SU-DHL-6 (cell line): ENCODE data around the gene HSPB1.

Experiments
- H2AFZ ChIP-seq: fragments of 200-600 bp; sonication (generic); 2 replicates; pipeline ENCODE4 v1.6.1; 2014; ENCODE audit warnings: low read depth, mild to moderate bottlenecking, moderate library complexity, mixed read lengths, antibody characterized with exemption, low read length; ENCODE audit not compliant: severe bottlenecking
- H3F3A ChIP-seq: fragments of 200-600 bp; shearing (Covaris generic); 2 replicates; pipeline ENCODE4 v1.6.0; 2016; ENCODE audit warnings: antibody characterized with exemption, mild to moderate bottlenecking; ENCODE audit not compliant: insufficient read depth
- H3K27ac ChIP-seq: fragments of 200-600 bp; sonication (generic); 2 replicates; pipeline ENCODE4 v1.5.1; 2016; ENCODE audit warnings: low read depth, mild to moderate bottlenecking, low read length, moderate library complexity, mixed read lengths
- H3K27me3 ChIP-seq: fragments of 200-600 bp; sonication (generic), shearing (Covaris generic); 2 replicates; pipeline ENCODE4 v1.6.0; 2014; ENCODE audit warnings: mild to moderate bottlenecking, low read length
- H3K36me3 ChIP-seq: fragments of 200-600 bp; sonication (generic); 2 replicates; pipeline ENCODE4 v1.6.1; 2014; ENCODE audit warnings: mild to moderate bottlenecking, low read length, mixed read lengths
- H3K4me2 ChIP-seq: fragments of 300-600, 200-600 bp; shearing (Covaris generic), sonication (generic); 2 replicates; pipeline ENCODE4 v1.6.0; 2014; ENCODE audit warnings: low read length, low read depth, mild to moderate bottlenecking; ENCODE audit not compliant: poor library complexity, severe bottlenecking
- H3K4me3 ChIP-seq: fragments of 200-600 bp; sonication (generic); 2 replicates; pipeline ENCODE4 v1.5.1; 2014; ENCODE audit warnings: antibody characterized with exemption, low read length, mild to moderate bottlenecking, mixed read lengths; ENCODE audit not compliant: insufficient read depth, poor library complexity, severe bottlenecking
- H3K79me2 ChIP-seq: fragments of 200-600 bp; sonication (generic); 2 replicates; pipeline ENCODE4 v1.6.1; 2014; ENCODE audit warnings: mild to moderate bottlenecking, low read length, moderate library complexity; ENCODE audit not compliant: insufficient read depth
- H3K9ac ChIP-seq: fragments of 200-600 bp; sonication (generic); 2 replicates; pipeline ENCODE4 v1.7.0; 2014; ENCODE audit warnings: mild to moderate bottlenecking, low read length
- H3K9me2 ChIP-seq: fragments of 200-600 bp; sonication (generic); replicated peaks from 2 replicates; pipeline ENCODE4 v1.6.1; 2014; ENCODE audit warnings: low read length; ENCODE audit not compliant: insufficient read depth
- H3K9me3 ChIP-seq: fragments of 200-600 bp; sonication (generic); 2 replicates; pipeline ENCODE4 v1.6.1; 2014; ENCODE audit warnings: low read length, mixed read lengths; ENCODE audit not compliant: insufficient read depth
- H4K20me1 ChIP-seq: fragments of 200-600 bp; sonication (generic); 2 replicates; pipeline ENCODE4 v1.6.1; 2014; ENCODE audit warnings: low read depth, mild to moderate bottlenecking, antibody characterized with exemption, low read length, moderate library complexity, mixed read lengths
- CTCF ChIP-seq: fragments of 200-600 bp; sonication (generic); IDR thresholded peaks from one replicate; pipeline ENCODE4 v1.5.1; 2017; ENCODE audit warnings: antibody characterized with exemption, mild to moderate bottlenecking, low read length, moderate library complexity; ENCODE audit not compliant: insufficient read depth, poor library complexity, severe bottlenecking
- EZH2phosphoT487 ChIP-seq: fragments of 200-600 bp; sonication (generic), shearing (Covaris generic); conservative IDR thresholded peaks from 2 replicates; pipeline ENCODE4 v1.6.1; 2018; ENCODE audit warnings: mild to moderate bottlenecking, antibody characterized with exemption, low read length, moderate library complexity, mixed read lengths

Gene HSPB1

GRCh38 chr7:76281006-76281705 is 21.3 kb upstream of the HSPB1 start:
- no peak overlapping the region for H3K27ac ChIP-seq
- no peak overlapping the region for H3K9ac ChIP-seq
- no peaks in the 10 kb centered on the region for H3F3A ChIP-seq
- H3K27me3 ChIP-seq: no peaks in the 10 kb centered on the region
- no peaks in the 10 kb centered on the region for H3K36me3 ChIP-seq
- no peak overlapping the region for H3K4me3 ChIP-seq
- H3K79me2 ChIP-seq: no peaks in the 10 kb centered on the region
- no peaks in the 10 kb centered on the region for H4K20me1 ChIP-seq
- H3K9me3 ChIP-seq: no peaks in the 10 kb centered on the region
- H3K9me2 ChIP-seq: no peaks in the 10 kb centered on the region
- no peak for TF ChIP-seq EZH2phosphoT487
- TF ChIP-seq CTCF: no peak
- no peak overlapping the region for H3K4me2 ChIP-seq
- peak overlapping the region; percentile 73 for H2AFZ ChIP-seq

- Histone ChIP-seq H3K79me2 (no peaks in the 10 kb centered on the region), H3K4me2 (no peak overlapping the region), H3K9me2 (no peaks in the 10 kb centered on the region), H3K9me3 (no peaks in the 10 kb centered on the region), H3K27me3 (no peaks in the 10 kb centered on the region), H3F3A (no peaks in the 10 kb centered on the region), H3K9ac (no peak overlapping the region), H3K36me3 (no peaks in the 10 kb centered on the region), H2AFZ (no peak overlapping the region), H3K4me3 (no peak overlapping the region), H3K27ac (no peak overlapping the region), H4K20me1 (no peaks in the 10 kb centered on the region)
- no peak for TF ChIP-seq CTCF
- TF ChIP-seq EZH2phosphoT487: no peak
Observed at GRCh38 chr7:76281706-76282343, 20.6 kb upstream of the HSPB1 start.

- Histone ChIP-seq H3K36me3 (no peaks in the 10 kb centered on the region), H3K27me3 (no peaks in the 10 kb centered on the region), H3K4me3 (no peak overlapping the region), H3K4me2 (no peak overlapping the region), H3F3A (no peaks in the 10 kb centered on the region), H3K9me2 (no peaks in the 10 kb centered on the region), H3K79me2 (no peaks in the 10 kb centered on the region), H2AFZ (no peak overlapping the region), H3K9ac (no peak overlapping the region), H4K20me1 (no peaks in the 10 kb centered on the region), H3K27ac (no peak overlapping the region), H3K9me3 (no peaks in the 10 kb centered on the region)
- TF ChIP-seq CTCF (no peak), EZH2phosphoT487 (no peak)
Observed at GRCh38 chr7:76282344-76283253, 19.9 kb upstream of the HSPB1 start.
